ENCODE results near the gene KAT2B. TPM values are rescaled to one million over a fixed set of nuclear protein-coding genes. Genes with fewer than 3 reads are reported as not detected.

Gene KAT2B
- total and polyA plus RNA-seq, 8 donors, result 3.8 to 208 (median 20.3) TPM

GRCh38 chr3:20072422-20072821 is 32.2 kb downstream of the KAT2B start:
- Histone ChIP-seq H3K36me3 (peaks cover 0 to 22% (median 16%) of the 10 kb centered on the region in 4 donors), H3K4me1 (peaks cover 8 to 21% (median 15%) of the 10 kb centered on the region in 4 donors), H3K4me3 (no peak overlapping the region), H3K27ac (no peak overlapping the region), H3K9me3 (no peaks in the 10 kb centered on the region), H3K27me3 (no peaks in the 10 kb centered on the region)
- no peak for TF ChIP-seq EP300 (IDR thresholded peaks at IDR 0.05)
- TF ChIP-seq POLR2AphosphoS5 (IDR thresholded peaks at IDR 0.05), result no peak
- TF ChIP-seq CTCF (IDR thresholded peaks at IDR 0.05), result no peak
- no peak for TF ChIP-seq POLR2A (IDR thresholded peaks at IDR 0.05)
- DNase-seq, result no peak
- WGBS, 5 donors, result 79 to 86% (median 83%) methylated on average over 6 of the region's 6 CpGs
- intact Hi-C loops (cut with DNase I; ENCODE audit: low total_unique reads), result no loop called here

GRCh38 chr3:20073068-20073467 is 32.8 kb downstream of the KAT2B start:
- H3K4me1 ChIP-seq, result peaks cover 7 to 14% (median 10%) of the 10 kb centered on the region in 4 donors
- no peaks in the 10 kb centered on the region for H3K27me3 ChIP-seq
- TF ChIP-seq POLR2AphosphoS5 (IDR thresholded peaks at IDR 0.05) (no peak), POLR2A (IDR thresholded peaks at IDR 0.05) (no peak), EP300 (IDR thresholded peaks at IDR 0.05) (no peak), CTCF (IDR thresholded peaks at IDR 0.05) (no peak)
- H3K9me3 ChIP-seq, result no peaks in the 10 kb centered on the region
- no peak for DNase-seq
- 66 to 72% (median 69%) methylated on average over 5 of the region's 5 CpGs for WGBS, 5 donors
- H3K27ac ChIP-seq, result no peak overlapping the region
- intact Hi-C loops (cut with DNase I; ENCODE audit: low total_unique reads), result no loop called here
- peaks cover 0 to 22% (median 16%) of the 10 kb centered on the region in 4 donors for H3K36me3 ChIP-seq
- H3K4me3 ChIP-seq, result no peak overlapping the region

GRCh38 chr3:20073683-20074082 is 33.4 kb downstream of the KAT2B start:
- H3K27me3 ChIP-seq, result no peaks in the 10 kb centered on the region
- H3K4me1 ChIP-seq, result peaks cover 1 to 8% (median 4%) of the 10 kb centered on the region in 4 donors
- H3K27ac ChIP-seq, result no peak overlapping the region
- 83 to 90% (median 88%) methylated on average over 4 of the region's 4 CpGs for WGBS, 5 donors
- DNase-seq, result no peak
- H3K9me3 ChIP-seq, result no peaks in the 10 kb centered on the region
- intact Hi-C loops (cut with DNase I; ENCODE audit: low total_unique reads), result no loop called here
- peaks cover 0 to 27% (median 16%) of the 10 kb centered on the region in 4 donors for H3K36me3 ChIP-seq
- no peak for TF ChIP-seq POLR2AphosphoS5 (IDR thresholded peaks at IDR 0.05)
- no peak for TF ChIP-seq POLR2A (IDR thresholded peaks at IDR 0.05)
- TF ChIP-seq CTCF (IDR thresholded peaks at IDR 0.05), result no peak
- TF ChIP-seq EP300 (IDR thresholded peaks at IDR 0.05), result no peak
- H3K4me3 ChIP-seq, result no peak overlapping the region

- intact Hi-C loops (cut with DNase I; ENCODE audit: low total_unique reads), result no loop called here
- DNase-seq, result no peak
- whole genome bisulfite sequencing, 5 donors, result 89 to 91% (median 90%) methylated on average over 6 of the region's 6 CpGs
- no peaks in the 10 kb centered on the region for H3K9me3 ChIP-seq
- peaks cover 0 to 30% (median 17%) of the 10 kb centered on the region in 4 donors for H3K36me3 ChIP-seq
- H3K27me3 ChIP-seq, result no peaks in the 10 kb centered on the region
- TF ChIP-seq POLR2A (IDR thresholded peaks at IDR 0.05) (no peak), POLR2AphosphoS5 (IDR thresholded peaks at IDR 0.05) (no peak), CTCF (IDR thresholded peaks at IDR 0.05) (no peak), EP300 (IDR thresholded peaks at IDR 0.05) (no peak)
- H3K27ac ChIP-seq, result no peak overlapping the region
- no peak overlapping the region for H3K4me3 ChIP-seq
- H3K4me1 ChIP-seq, result peaks cover 0 to 4% (median 0%) of the 10 kb centered on the region in 4 donors
These were observed 34.2 kb downstream of the KAT2B start for GRCh38 chr3:20074226-20075063.
